ENCODE measurements around the gene RNF128.
"Not testable (repeated sequence)": the region's sequence is repeated elsewhere in the genome, so short reads cannot be mapped to it uniquely, and the experiment has no call there.

The RNF128 gene

DNA sequence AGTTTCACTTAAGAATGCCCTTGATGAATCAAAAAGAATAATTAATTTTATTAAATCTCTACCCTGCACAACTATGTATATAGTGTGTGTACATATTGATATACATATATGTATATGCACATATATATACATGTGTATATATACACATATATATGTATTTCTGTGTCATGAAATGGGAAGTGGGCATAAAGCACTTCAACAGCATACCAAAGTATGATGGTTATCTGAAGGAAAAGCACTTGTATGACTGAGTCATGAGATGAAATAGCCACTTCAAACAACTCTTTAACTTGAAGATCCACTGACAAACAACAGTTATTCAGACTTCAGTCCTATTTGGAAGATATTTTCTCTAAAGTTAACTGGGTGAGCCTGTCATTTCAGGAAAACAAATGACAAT, 16.3 kb downstream of the RNF128 start:
- DNase-seq (ENCODE audit: low read depth in 1 of 2, low spot score in 1 of 2) = no peak

DNA sequence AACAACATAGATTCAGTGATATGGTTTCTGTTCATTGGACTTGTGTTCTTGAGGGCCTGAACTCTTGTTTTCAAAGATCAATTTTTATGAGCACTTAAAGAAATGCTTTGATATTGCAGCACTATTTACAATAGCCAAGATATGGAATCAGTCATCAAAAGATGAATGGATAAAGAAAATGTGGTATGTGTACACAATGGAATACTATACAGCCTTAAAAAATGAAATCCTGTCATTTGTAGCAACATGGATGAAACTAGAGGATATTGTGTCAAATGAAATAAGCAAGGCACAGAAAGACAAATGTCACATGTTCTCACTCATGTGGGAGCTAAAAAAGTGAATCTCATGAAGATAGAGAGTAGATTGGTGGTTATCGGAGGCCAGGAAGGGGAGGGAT, 21.9 kb downstream of the RNF128 start:
- DNase-seq (ENCODE audit: low read depth in 1 of 2, low spot score in 1 of 2) = no peak

DNA sequence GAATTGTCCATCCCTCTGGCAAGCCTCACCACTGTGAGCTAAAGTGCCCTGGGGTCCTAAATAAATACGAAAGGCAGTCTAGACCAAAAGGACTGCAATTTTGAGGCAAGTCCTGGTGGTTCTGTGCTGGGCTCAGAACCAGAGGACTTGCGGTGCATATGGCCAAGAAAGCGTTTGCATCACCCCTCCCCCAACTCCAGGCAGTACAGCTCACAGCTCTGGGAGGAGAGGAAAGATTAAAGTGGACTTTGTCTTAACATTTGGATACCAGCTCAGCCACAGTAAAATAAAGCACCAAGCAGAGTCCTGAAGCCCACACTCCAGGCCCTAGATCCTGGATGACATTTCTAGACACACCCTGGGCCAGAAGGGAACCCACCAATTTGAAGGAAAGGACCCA, 24.9 kb downstream of the RNF128 start:
- no peak for DNase-seq (ENCODE audit: low read depth in 1 of 2, low spot score in 1 of 2)

DNA sequence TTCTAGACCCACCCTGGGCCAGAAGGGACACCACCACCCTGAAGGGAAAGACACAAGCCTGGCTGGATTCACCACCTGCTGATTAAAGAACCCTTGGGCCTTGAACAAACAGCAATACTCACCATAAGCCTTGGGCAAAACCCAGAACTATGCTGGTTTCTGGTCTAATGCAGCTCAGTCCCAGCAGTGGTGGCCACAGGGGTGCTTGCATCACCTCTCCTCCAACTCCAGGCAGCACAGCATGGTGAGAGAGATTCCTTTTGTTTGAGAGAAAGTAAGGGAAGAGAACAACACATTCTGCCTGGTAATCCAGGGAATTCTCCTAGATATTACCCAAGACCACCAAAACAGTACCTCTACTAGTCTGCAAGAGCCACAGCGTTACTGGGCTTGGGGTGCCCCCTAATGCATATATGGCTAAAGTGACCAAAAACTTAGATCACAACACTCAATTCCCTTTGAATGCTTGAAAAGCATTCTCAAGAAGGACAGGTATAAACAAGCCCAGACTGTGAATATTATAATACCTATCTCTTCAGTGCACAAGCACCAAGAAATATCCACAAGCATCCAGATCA, 25.7 kb downstream of the RNF128 start:
- no peak for DNase-seq (ENCODE audit: low read depth in 1 of 2, low spot score in 1 of 2)

DNA sequence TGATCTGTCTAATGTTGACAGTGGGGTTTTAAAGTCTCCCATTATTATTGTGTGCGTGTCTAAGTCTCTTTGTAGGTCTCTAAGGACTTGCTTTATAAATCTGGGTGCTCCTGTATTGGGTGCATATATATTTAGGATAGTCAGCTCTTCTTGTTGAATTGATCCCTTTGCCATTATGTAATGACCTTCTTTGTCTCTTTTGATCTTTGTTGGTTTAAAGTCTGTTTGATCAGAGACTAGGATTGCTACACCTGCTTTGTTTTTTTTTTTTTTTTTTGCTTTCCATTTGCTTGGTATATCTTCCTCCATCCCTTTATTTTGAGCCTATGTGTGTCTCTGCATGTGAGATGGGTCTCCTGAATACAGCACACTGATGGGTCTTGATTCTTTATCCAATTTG, 42.8 kb downstream of the RNF128 start:
- DNase-seq (ENCODE audit: low read depth in 1 of 2, low spot score in 1 of 2) = not testable (repeated sequence)

DNA sequence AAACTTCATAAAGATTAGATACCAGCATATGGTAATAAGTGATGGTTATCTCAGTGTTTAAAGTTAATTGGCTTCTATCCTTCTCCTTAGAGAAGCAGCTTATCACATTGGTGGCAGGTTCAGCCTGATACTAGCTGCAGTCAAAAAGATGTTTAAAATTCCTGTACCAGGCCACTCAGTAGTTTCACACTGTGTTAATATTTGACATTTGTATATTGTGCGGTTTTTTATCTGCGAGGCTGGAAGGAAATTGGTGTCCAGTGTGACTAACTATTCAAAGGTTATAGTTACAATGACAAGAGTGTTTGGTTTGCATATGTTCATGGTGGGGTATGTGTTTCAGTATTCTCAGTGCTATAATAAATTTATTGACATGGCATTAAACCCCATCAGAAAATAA, 48.5 kb downstream of the RNF128 start:
- DNase-seq (ENCODE audit: low read depth in 1 of 2, low spot score in 1 of 2) = no peak

DNA sequence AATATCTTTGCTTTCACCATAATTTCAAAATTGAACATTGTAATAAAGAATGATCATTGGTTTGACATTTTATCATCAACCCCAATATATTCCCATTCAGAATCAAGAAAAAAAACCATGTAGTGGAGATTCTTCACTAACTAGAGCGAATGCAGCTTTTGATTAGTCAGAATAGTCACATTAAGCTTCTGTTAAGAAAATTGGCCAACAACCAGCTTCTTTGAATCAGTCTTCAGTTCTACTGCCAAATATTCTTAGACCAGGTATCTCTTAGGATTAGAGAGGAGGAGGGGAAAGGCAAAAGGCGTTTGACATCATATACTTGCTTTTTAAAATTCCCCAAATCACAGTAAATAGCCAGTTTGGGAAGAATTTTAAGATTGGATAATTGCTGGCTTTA, 53.8 kb downstream of the RNF128 start:
- DNase-seq (ENCODE audit: low read depth in 1 of 2, low spot score in 1 of 2) = no peak

DNA sequence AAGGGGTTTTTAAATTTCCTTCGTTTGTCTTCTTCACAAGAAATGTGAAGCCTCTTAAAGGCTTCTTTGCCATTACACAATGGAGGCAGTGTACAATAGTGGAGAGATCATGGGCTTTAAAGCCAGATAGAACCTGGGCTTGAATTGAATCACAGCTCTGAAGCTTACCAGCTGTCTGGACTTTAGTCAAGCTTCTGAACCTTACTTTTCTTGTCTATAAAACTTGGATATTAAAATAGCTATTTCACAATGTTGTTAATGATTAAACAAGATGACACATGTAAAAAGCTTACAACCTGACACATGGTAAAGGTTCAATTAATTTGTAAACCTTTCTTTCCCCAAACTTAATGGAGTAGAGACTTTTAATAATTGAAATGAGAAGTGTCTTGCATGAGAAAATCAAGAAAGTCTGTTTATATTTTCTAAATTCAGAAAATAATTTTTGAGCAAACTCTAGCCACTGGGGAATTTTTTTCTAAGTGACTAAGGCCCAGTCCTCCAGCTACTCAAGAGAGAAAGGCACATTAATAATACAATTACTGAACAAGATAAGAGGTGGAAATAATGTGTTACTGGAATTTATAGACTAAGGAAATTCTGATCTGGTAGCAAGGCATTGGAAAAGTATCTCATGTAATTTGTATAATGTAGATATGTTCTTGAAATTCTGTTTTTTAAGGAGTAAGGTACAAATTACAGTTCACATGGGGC, 54.3 kb downstream of the RNF128 start:
- no peak for DNase-seq (ENCODE audit: low read depth in 1 of 2, low spot score in 1 of 2)

DNA sequence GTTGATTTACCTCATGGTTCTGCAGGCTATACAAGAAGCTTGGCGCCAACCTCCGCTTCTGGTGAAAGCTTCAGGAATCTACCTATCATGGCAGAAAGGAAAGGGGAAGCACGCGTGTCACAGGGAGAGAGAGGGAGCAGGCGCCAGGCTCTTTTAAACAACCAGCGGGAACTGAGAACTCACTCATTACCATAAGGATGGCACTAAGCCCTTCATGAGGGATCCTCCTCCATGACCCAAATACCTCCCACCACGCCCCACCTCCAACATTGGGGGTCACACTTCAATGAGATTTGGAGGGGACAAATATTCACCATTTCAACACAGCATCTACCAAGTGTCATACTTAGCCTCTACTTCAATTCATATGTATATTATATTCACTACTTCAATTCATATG, 57.2 kb downstream of the RNF128 start:
- DNase-seq (ENCODE audit: low read depth in 1 of 2, low spot score in 1 of 2) = no peak

DNA sequence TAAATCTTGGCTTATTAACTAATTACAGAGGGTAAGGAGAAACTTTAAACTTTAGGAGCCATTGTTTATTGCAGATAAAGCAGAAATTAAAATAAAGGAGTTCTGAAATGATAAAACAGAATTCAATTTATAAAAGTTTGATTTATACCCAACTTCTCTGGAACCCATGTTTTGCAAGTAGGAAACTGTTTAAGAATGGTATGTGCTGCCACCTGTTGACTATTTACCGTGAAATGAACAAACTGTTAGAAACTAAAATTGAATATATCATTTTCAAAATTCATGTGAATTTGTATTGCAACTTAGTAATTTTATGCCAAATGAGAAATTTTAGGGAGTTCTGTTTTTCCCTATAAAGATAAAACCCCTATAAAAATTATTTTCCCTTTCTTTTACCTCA, 65.0 kb downstream of the RNF128 start:
- DNase-seq (ENCODE audit: low read depth in 1 of 2, low spot score in 1 of 2) = no peak

DNA sequence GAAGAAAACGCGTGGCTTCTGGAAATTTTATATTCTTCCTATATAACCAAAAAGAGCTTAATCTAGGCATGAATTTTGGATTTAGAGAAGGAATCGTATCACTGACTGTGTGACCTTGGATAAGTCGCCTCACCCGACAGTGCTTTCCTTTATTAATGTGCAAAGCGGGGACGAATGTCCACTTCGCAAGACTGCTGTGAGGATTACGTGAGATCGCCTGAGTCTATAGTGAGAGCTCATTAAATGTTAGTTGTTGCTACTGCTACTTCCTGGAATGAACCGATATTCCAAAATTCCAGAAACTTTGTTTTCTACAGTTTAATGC, 75.5 kb downstream of the RNF128 start:
- no peak for DNase-seq (ENCODE audit: low read depth in 1 of 2, low spot score in 1 of 2)

DNA sequence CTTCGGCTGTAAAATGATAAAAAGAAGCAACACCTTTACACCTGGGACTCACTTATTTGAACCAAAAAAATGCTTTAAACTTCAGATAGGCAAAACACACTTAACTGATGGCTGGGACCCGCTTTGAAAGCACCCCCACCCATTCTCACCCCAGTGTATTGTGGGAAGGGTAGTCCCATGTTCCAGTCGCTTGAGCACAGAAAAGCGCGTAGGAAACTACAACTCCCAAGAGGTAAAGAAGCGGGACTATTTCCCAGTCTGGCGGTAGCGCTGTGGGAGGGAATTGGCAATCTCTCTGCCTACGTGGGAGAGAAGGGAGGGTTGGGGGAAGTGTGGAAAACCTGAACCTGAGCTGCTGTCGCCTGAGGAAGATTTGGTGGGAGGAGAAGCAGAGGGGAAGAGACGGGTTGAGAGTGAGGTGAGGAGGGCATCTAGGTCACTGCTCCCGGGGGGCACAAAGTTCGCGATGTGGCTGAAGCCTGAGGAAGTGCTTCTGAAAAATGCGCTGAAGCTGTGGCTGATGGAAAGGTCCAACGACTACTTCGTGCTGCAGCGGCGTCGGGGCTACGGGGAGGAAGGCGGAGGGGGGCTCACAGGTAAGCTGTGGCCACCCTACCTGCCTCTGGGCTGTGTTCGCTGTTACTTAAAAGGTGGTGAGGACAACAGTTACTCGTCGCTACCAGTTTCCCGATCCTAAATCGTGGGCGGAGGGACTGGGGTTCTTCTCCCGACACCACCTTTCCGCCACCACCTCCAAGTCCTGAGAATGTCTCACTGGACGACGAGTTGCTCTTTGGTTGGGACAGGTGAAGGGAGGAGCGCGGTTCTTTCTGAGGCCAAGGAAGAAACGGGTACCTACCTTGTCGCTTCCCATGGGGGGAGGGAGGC, 76.1 kb downstream of the RNF128 start, which contains the start of gene TBC1D8B:
TBC1D8B (plus strand) TSS at position 286 of the 888 bp plus-strand sequence; CDS start at position 467, 181 bp downstream.
- peak in 1 of 2 donors; percentile 19 for DNase-seq (ENCODE audit: low read depth in 1 of 2, low spot score in 1 of 2)

DNA sequence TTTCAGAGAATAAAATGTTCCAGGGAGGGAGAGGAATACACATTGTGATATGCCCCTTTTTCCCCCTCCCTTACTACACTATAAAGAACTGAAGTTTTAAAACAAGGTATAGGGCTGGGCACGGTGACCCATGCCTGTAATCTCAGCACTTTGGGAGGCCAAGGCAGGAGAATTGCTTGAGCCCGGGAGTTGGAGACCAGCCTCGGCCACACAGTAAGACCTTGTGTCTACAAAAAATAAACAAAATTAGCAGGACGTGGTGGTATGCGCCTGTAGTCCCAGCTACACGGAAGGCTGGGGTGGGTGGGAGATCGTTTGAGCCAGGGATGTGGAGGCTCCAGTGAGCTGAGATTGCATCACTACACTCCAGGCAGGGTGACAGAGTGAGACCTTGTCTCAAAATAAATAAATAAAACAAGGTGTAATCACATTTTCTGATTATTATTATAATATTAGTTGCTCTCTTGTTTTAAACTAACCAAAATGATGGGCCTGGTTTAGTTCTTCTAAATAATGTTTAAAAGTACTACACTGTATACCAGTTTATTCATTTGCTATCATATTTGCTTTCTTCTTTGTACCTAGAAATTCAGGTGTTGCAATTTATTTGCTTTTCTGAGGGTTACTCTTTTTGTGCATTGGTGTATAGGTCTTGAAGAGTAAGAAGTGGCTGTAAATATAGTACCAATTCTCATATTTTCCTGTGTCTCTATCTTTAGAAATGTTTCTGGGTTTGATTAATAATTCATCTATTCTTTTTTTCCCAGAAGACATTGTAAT, 84.8 kb downstream of the RNF128 start:
- DNase-seq (ENCODE audit: low read depth in 1 of 2, low spot score in 1 of 2) = no peak

DNA sequence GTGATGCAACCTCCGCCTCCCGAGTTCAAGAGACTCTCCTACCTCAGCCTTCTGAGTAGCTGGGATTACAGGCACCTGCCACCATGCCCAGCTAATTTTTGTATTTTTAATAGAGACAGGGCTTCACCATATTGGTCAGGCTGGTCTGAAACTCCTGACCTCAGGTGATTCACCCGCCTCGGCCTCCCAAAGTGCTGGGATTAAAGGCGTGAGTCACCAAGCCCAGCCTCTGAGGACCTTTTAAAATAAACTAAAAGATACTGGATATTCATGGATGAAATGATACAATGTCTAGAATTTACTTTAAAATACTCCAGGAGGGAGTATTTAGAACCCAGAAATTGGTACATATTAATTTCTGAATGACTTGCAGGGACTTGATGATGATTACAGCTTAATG, 86.4 kb downstream of the RNF128 start:
- not testable (repeated sequence) for DNase-seq (ENCODE audit: low read depth in 1 of 2, low spot score in 1 of 2)

DNA sequence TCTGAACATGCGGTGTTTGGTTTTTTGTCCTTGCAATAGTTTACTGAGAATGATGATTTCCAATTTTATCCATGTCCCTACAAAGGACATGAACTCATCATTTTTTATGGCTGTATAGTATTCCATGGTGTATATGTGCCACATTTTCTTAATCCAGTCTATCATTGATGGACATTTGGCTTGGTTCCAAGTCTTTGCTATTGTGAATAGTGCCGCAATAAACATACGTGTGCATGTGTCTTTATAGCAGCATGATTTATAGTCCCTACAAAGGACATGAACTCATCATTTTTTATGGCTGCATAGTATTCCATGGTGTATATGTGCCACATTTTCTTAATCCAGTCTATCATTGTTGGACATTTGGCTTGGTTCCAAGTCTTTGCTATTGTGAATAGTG, 87.6 kb downstream of the RNF128 start:
- DNase-seq (ENCODE audit: low read depth in 1 of 2, low spot score in 1 of 2) = not testable (repeated sequence)
